Hypothalamus (tissue), 51 donors: ENCODE data around the gene BEST2.
A peak's percentile ranks its signal among the peaks of the same experiment; 100 is the strongest.
"Not testable (repeated sequence)": the region's sequence is repeated elsewhere in the genome, so short reads cannot be mapped to it uniquely, and the experiment has no call there.

ENCODE experiments used
- DNase-seq, 51 donors: peaks; one replicate each; lab custom pipeline; 2025; lab: John Stamatoyannopoulos, UW

The BEST2 gene

GRCh38 chr19:12751635-12752034, at the start of gene BEST2:
BEST2 (plus strand) TSS chr19:12751791; CDS start chr19:12752593, 802 bp downstream.
- DNase-seq: no peak

- DNase-seq: peak in 2 of 51 donors; percentile 1 to 5
These were observed 48.5 kb upstream of the BEST2 start for GRCh38 chr19:12703046-12703445.

DNA sequence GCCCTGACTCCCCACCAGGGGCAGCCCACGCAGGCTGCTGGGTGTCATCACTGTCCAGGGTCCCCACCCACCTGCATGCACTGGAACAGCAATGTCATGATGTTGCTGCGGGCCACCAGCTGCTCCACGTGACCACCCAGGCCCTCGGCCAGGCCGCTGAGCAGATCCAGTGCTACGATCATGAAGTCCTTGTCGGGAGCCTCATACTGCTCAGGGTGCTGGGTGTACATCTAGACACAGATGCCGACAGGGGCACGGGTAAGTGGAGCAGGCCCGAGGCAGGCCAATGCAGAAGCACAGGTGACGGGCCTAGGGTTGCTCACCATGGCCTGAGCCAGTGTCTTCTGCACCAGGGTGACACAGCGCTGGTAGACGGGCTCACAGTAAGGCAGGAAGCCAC, 46.4 kb upstream of the BEST2 start:
- no peak for DNase-seq

GRCh38 chr19:12705654-12706331, 45.8 kb upstream of the BEST2 start:
- DNase-seq: no peak

- no peak for DNase-seq
These were observed 45.3 kb upstream of the BEST2 start for GRCh38 chr19:12706332-12706718.

- no peak for DNase-seq
These were observed 43.0 kb upstream of the BEST2 start for GRCh38 chr19:12708641-12709040.

DNA sequence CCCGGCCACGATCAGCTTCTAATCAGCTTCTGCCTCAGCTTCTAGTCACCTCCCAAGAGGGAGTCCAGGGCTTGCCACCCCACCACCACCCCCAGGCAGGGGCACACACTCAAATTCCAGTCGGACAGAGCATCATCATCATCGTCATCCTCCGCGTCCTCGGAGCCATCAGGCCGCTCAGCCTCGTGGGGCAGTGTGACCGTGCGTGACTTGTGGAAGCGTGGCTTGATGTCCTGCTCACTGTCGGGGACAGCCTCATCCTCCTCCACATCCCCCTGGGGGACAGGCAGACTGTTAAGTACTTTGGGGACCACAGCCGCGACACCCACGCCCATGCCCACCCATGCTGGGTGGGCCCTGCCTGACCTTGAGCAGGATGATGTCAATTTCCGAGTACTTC, 40.4 kb upstream of the BEST2 start:
- DNase-seq: no peak

- DNase-seq: peak in 1 of 51 donors; percentile 53
These were observed 39.5 kb upstream of the BEST2 start for GRCh38 chr19:12712077-12712476.

- DNase-seq: not testable (repeated sequence)
These were observed 38.3 kb upstream of the BEST2 start for GRCh38 chr19:12713304-12713703.

GRCh38 chr19:12715102-12715501, 36.5 kb upstream of the BEST2 start:
- no peak for DNase-seq

DNA sequence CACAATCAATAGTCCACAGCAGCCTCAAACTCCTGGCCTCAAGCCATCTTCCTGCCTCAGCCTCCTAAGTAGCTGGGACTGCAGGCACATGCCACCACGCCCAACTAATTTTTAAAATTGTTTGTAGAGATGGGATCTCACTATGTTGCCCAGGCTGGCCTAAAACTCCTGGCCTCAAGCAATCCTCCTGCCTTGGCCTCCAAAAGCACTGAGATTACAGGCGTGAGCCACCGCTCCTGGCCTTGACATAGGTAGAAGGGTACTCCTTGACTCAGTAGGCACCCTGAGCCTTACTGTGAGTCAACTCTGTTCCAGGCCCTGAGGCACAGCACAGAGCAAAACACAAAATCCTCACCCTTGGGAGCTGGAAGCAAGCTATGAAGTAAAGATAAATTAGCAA, 35.7 kb upstream of the BEST2 start:
- DNase-seq: no peak

GRCh38 chr19:12720296-12720695, 31.3 kb upstream of the BEST2 start:
- no peak for DNase-seq

- DNase-seq: peak in 21 of 51 donors; percentile 4 to 53 (median 27)
These were observed 30.5 kb upstream of the BEST2 start for GRCh38 chr19:12720851-12721655.

DNA sequence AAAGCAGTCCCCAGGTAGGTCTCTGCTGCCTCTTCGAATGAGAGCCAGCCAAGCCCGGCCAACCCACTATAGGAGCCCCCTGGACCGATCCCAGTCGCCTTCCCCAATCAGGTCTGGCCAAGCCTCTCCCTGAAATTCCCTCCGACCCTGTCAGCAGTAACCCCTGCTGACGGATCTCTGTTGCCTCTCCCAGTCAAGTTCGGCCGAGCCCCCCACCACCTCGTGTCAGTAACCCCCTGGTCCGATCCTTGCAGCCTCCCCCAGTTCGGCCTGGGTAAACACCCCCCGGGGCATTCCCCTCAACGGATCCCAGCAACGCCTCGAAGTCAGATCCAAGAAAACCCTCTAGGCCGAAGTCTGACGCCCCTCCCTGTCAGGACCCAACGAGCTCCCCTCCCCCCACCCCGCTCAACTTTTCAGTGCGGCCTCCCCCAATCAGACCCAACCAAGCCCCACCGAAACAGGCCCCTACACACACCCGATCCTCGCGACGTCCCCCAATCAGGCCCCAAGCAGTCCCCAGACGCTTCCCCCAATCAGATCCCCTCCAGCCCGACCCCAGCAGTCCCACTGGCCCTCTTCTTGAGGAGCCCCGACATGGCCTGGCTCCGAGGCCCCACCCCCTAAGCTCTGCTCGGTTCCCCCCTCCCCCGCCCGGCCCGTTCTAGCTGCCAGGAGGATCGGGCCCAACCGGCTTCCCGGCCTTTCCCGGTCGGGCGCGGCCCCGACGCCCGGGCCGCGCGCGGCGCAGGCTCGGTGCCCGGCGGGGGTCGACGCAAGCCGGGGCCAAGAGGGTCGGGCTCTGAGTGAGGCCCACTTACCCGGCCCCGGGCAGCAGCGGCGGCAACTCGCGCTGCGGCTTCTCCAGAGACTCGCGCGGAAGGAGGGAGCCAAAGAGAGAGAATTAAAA, 29.7 kb upstream of the BEST2 start:
- peak in 43 of 51 donors; percentile 4 to 76 (median 58) for DNase-seq

DNA sequence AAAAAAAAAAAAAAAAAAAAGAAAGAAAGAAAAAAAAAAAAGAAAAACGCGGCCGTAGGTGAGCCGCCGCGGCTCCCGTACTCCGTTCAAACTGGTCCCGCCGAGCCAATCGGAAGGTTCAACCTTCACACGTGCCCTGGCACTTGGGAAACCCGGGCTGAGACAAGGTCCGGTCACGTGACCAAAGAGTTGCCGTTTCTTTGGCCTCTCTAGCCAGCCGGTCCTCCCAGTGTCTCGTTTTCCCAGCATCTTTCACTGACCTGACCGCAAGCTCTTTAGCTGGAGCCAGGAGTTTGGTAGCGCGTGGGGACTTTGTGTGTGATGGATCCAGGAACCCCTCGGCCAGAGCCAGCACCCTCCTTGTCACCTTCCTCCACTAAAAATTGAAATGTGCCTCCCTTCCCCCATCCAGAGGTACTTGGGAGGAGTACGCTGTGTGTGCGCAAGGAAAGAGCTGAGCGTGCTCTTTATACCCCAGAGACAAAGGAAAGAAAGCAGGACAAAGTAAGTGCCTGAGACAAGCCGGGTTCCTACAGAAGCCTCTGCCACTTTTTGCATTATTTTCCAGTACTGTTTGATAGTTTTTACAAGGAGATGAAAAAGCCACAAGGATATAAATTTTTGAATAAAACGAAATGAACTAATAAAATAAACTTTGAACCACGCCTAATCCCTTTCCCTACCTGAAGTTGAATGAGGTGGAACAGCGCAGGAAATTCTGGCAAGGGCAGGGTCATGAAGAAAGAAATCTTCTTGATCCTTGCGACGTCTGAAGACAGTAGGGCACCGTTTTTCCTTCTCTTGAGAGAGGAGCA, 28.8 kb upstream of the BEST2 start:
- DNase-seq: peak; percentile 56 to 98 (median 94)

DNA sequence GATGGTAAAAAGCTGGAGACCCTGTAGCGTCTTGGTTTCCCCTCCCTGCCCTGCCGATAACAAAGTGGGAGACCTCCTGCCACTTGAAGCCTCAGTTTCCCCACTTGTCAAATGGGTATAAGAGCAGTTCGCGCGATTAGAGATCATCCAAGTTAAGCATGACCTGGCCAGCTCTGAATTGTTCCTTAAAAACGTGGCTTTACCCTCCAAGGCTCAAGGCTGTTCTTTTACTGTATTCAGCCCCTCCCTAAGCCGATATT, 28.3 kb upstream of the BEST2 start:
- DNase-seq: no peak

DNA sequence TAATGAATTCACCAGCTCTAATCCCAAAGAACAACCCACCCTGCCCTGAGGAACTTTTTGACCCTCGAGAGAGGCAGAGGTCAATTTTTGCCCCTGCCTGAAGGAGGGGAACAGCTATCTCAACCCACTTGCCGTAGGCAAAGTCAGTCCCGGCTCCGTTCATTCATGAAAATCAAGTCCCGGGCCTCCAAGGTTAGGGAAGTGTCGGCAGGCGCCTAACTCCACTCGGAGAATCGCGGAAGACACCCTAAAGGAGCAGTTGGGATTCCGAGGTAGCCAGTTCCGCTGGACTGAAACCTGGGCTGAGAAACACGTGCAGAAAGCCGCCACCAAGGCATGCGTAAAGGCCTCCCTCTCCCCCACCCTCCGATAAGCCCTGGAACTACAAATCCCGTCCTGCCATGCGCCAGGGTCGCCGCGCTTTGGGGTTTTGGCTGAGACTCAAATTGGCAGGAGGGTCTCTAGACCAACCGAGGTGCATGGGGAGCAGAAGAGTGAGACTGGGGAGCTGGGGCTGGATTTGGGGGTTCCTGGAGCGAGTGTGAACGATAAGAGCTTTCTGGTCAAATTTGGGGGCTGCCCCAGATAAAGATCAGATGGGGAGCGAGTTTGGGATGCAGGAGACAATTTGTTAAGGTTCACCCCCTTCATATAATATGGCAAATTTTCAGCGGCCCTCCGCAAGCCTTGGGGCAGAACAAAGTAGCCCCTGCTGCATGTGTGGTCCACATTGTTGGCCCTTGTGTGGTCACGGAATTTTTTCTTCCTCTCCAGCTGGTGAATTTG, 27.8 kb upstream of the BEST2 start, which contains the start of gene TNPO2:
Gene TNPO2, minus strand, starts transcription at position 292 of the 786 bp plus-strand sequence. CDS start 2,955 bp downstream, outside the sequence.
- DNase-seq: peak in 45 of 51 donors; percentile 6 to 74 (median 40)

GRCh38 chr19:12725612-12726011, 26.0 kb upstream of the BEST2 start:
- not testable (repeated sequence) for DNase-seq

- no peak for DNase-seq
These were observed 24.6 kb upstream of the BEST2 start for GRCh38 chr19:12726988-12727316.
